ENCODE data around the gene EP400.

GRCh38 chr12:132118876-132119275 lies 169.1 kb downstream of the EP400 start:
- TF ChIP-seq POLR2A (IDR thresholded peaks at IDR 0.05; ENCODE audit: low read depth, low read length): no peak
- no peak for TF ChIP-seq CTCF (conservative IDR thresholded peaks at IDR 0.05; ENCODE audit: low read depth, low read length)
- TF ChIP-seq ELK1 (IDR thresholded peaks at IDR 0.05; ENCODE audit: borderline replicate concordance, low read depth, low read length): no peak
- TF ChIP-seq SMC3 (IDR thresholded peaks at IDR 0.05; ENCODE audit: low read depth, low read length): no peak
- no peak for TF ChIP-seq RFX5 (IDR thresholded peaks at IDR 0.05; ENCODE audit: low read depth, low read length)
- TF ChIP-seq BHLHE40 (IDR thresholded peaks at IDR 0.05; ENCODE audit: low read depth, low read length): no peak
